ENCODE measurements around the gene KCNQ1.

GRCh38 chr11:2709429-2709828, 264.6 kb downstream of the KCNQ1 start:
- TF ChIP-seq CTCF (conservative IDR thresholded peaks at IDR 0.05) (no peak), EZH2 (IDR thresholded peaks at IDR 0.05; ENCODE audit: low read depth) (no peak)
